Parathyroid adenoma (tissue), 2 donors: ENCODE data around the gene ZBTB20.

ENCODE experiments used
- H2AFZ ChIP-seq: fragments of 300-600 bp; sonication (generic); one replicate; pipeline ENCODE4 v1.7.0; 2017; ENCODE audit warnings: antibody characterized with exemption, mild to moderate bottlenecking
- H3K27ac ChIP-seq: fragments of 300-600 bp; sonication (generic); one replicate; pipeline ENCODE4 v1.7.0; 2017
- H3K27me3 ChIP-seq: fragments of 300-600 bp; sonication (generic); one replicate; pipeline ENCODE4 v1.7.0; 2017; ENCODE audit warnings: low read length; ENCODE audit not compliant: control insufficient read depth, insufficient read depth
- H3K36me3 ChIP-seq: fragments of 300-600 bp; sonication (generic); one replicate; pipeline ENCODE4 v1.7.0; 2017; ENCODE audit warnings: low read length; ENCODE audit not compliant: control insufficient read depth, insufficient read depth
- H3K4me1 ChIP-seq: fragments of 300-600 bp; sonication (generic); one replicate; pipeline ENCODE4 v1.7.0; 2017; ENCODE audit warnings: control low read depth
- H3K4me2 ChIP-seq: fragments of 300-600 bp; sonication (generic); one replicate; pipeline ENCODE4 v1.7.0; 2017; ENCODE audit warnings: low read length
- H3K4me3 ChIP-seq: fragments of 300-600 bp; sonication (generic); one replicate; pipeline ENCODE4 v1.7.0; 2017; ENCODE audit warnings: low read depth, low read length
- H3K79me2 ChIP-seq: fragments of 300-600 bp; sonication (generic); one replicate; pipeline ENCODE4 v1.7.0; 2017; ENCODE audit warnings: control low read depth
- H3K9ac ChIP-seq: fragments of 300-600 bp; sonication (generic); one replicate; pipeline ENCODE4 v1.7.0; 2017; ENCODE audit warnings: mild to moderate bottlenecking
- H3K9me3 ChIP-seq: fragments of 300-600 bp; sonication (generic); one replicate; pipeline ENCODE4 v1.7.0; 2017; ENCODE audit warnings: low read length; ENCODE audit not compliant: control insufficient read depth
- TF ChIP-seq, protein P1 (sequence below): fragments of 300-600 bp; sonication (generic); IDR thresholded peaks from one replicate; pipeline ENCODE4 v1.7.0; 2017; ENCODE audit warnings: antibody characterized with exemption, mild to moderate bottlenecking
- donor health status: primary hyperparathyroidism.

Gene ZBTB20

DNA sequence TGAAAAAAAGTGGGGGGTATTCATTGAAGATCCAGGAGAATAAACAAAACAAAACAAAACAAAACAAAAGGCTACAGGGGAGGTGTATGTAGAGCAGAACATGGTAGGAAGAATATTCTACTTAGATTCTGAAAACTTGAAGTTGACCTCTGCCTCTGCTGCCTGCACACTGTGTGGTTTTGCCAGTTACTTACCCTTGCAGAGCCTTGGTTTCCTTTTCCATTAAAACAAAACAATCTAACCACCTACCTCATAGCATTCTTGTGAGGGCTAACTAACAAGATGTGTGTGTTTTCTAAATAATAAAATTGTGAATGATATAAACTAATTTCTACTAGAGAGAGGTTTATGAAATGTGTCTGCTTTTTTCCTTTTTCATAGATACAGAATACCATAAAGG is 430.2 kb downstream of the ZBTB20 start:
- no peak overlapping the region for H3K9ac ChIP-seq
- no peaks in the 10 kb centered on the region for H3K36me3 ChIP-seq
- H3K27me3 ChIP-seq, result no peaks in the 10 kb centered on the region
- TF ChIP-seq, protein P1, sequence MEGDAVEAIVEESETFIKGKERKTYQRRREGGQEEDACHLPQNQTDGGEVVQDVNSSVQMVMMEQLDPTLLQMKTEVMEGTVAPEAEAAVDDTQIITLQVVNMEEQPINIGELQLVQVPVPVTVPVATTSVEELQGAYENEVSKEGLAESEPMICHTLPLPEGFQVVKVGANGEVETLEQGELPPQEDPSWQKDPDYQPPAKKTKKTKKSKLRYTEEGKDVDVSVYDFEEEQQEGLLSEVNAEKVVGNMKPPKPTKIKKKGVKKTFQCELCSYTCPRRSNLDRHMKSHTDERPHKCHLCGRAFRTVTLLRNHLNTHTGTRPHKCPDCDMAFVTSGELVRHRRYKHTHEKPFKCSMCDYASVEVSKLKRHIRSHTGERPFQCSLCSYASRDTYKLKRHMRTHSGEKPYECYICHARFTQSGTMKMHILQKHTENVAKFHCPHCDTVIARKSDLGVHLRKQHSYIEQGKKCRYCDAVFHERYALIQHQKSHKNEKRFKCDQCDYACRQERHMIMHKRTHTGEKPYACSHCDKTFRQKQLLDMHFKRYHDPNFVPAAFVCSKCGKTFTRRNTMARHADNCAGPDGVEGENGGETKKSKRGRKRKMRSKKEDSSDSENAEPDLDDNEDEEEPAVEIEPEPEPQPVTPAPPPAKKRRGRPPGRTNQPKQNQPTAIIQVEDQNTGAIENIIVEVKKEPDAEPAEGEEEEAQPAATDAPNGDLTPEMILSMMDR, result no peak
- no peaks in the 10 kb centered on the region for H3K79me2 ChIP-seq
- no peak overlapping the region for H3K4me3 ChIP-seq
- H3K4me2 ChIP-seq, result no peak overlapping the region
- H3K27ac ChIP-seq, result no peak overlapping the region
- no peaks in the 10 kb centered on the region for H3K4me1 ChIP-seq
- H3K9me3 ChIP-seq, result no peaks in the 10 kb centered on the region
- no peak overlapping the region for H2AFZ ChIP-seq

DNA sequence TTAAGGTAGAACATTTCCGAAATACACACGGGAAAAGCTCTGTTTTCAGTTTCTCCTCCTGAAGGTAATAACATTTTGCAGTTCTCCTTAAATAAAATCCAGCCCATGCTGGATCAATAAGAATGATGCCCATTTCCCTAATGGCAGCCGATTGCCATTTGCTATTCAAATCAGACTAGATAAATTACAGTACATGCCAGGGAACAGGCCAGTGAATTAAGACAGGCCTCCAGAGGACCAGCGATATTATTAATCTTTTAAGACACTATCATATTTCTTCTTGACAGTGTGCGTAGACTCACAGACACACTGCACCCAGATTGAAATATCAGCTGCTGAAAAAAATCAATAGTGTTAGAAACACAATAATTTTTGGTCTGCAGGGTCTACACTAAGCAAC is 431.0 kb downstream of the ZBTB20 start:
- no peaks in the 10 kb centered on the region for H3K36me3 ChIP-seq
- no peaks in the 10 kb centered on the region for H3K9me3 ChIP-seq
- H3K4me2 ChIP-seq, result no peak overlapping the region
- no peaks in the 10 kb centered on the region for H3K4me1 ChIP-seq
- no peak overlapping the region for H3K27ac ChIP-seq
- TF ChIP-seq, protein P1, result no peak
- no peaks in the 10 kb centered on the region for H3K27me3 ChIP-seq
- H3K79me2 ChIP-seq, result no peaks in the 10 kb centered on the region
- H2AFZ ChIP-seq, result no peak overlapping the region
- no peak overlapping the region for H3K4me3 ChIP-seq
- no peak overlapping the region for H3K9ac ChIP-seq

GRCh38 chr3:114714957-114715460 is 432.1 kb downstream of the ZBTB20 start:
- Histone ChIP-seq H3K9me3 (no peaks in the 10 kb centered on the region), H3K27me3 (no peaks in the 10 kb centered on the region), H3K4me1 (no peaks in the 10 kb centered on the region), H3K4me2 (no peak overlapping the region), H3K27ac (no peak overlapping the region), H3K4me3 (no peak overlapping the region), H3K9ac (no peak overlapping the region), H3K79me2 (no peaks in the 10 kb centered on the region), H3K36me3 (no peaks in the 10 kb centered on the region), H2AFZ (no peak overlapping the region)
- TF ChIP-seq, protein P1, result no peak

DNA sequence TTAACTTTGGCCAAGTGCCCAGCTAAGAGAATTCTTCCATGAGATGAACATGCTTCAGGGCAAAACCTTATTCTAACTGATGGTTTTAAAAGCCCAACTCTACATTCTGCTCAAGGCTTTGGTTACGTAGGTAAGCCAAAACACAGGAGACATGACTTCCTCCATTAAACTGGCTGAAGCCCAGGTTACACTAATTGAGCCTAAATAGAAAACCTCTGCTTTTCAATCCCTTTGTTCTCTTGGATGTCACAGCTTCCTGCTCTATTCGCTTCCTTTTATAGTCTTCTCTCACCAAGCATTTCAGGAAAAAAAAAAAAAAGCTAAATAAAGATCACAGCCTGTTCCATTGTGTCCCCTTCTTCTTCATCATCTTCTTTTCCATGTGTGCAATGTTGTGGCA is 432.9 kb downstream of the ZBTB20 start:
- H2AFZ ChIP-seq, result no peak overlapping the region
- H3K9ac ChIP-seq, result no peak overlapping the region
- H3K36me3 ChIP-seq, result no peaks in the 10 kb centered on the region
- H3K4me3 ChIP-seq, result no peak overlapping the region
- no peaks in the 10 kb centered on the region for H3K27me3 ChIP-seq
- no peaks in the 10 kb centered on the region for H3K4me1 ChIP-seq
- TF ChIP-seq, protein P1, result no peak
- H3K79me2 ChIP-seq, result no peaks in the 10 kb centered on the region
- no peaks in the 10 kb centered on the region for H3K9me3 ChIP-seq
- H3K27ac ChIP-seq, result no peak overlapping the region
- H3K4me2 ChIP-seq, result no peak overlapping the region

GRCh38 chr3:114712728-114713492 is 434.2 kb downstream of the ZBTB20 start:
- no peak overlapping the region for H3K27ac ChIP-seq
- no peaks in the 10 kb centered on the region for H3K36me3 ChIP-seq
- no peak overlapping the region for H3K4me3 ChIP-seq
- no peaks in the 10 kb centered on the region for H3K79me2 ChIP-seq
- no peaks in the 10 kb centered on the region for H3K27me3 ChIP-seq
- H2AFZ ChIP-seq, result no peak overlapping the region
- no peak overlapping the region for H3K4me2 ChIP-seq
- no peaks in the 10 kb centered on the region for H3K4me1 ChIP-seq
- no peak overlapping the region for H3K9ac ChIP-seq
- TF ChIP-seq, protein P1, result no peak
- H3K9me3 ChIP-seq, result no peaks in the 10 kb centered on the region
